NCI-H187 treated with DMSO at 0.1 percent for 48 hours (cell line): ENCODE measurements around the gene COPG2.
A peak's percentile ranks its signal among the peaks of the same experiment; 100 is the strongest.
"Not testable (repeated sequence)": the region's sequence is repeated elsewhere in the genome, so short reads cannot be mapped to it uniquely, and the experiment has no call there.

ENCODE experiments used
- DNase-seq: peaks from one replicate; lab custom pipeline; 2025; lab: John Stamatoyannopoulos, UW

The COPG2 gene

DNA sequence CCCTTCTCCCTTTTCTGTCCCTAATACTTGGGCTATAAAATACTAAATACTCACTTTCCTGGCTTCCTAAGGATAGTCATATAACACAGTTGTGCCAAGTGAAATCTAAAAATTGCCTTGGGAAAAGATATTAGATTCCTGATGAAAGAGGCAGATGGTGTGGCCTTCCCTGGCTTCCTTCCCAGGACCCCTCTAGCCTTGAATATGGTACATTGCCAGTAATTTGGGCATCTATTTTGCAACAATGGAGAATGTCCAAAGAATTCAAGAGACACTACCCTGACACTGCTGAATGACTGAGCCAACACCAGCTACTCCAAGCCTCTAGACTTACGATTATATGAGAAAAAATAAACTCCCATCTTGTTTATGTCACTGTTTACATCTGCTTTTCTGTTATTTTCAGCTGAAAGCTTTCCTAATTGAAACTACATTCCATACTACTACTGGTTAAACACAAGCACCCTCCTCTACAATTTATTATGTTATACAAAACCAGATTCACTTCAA, 17.9 kb downstream of the COPG2 start:
- DNase-seq, result no peak

- DNase-seq, result no peak
These were observed 19.4 kb downstream of the COPG2 start for GRCh38 chr7:130649004-130649790.

GRCh38 chr7:130648580-130648979, 20.0 kb downstream of the COPG2 start:
- no peak for DNase-seq

DNA sequence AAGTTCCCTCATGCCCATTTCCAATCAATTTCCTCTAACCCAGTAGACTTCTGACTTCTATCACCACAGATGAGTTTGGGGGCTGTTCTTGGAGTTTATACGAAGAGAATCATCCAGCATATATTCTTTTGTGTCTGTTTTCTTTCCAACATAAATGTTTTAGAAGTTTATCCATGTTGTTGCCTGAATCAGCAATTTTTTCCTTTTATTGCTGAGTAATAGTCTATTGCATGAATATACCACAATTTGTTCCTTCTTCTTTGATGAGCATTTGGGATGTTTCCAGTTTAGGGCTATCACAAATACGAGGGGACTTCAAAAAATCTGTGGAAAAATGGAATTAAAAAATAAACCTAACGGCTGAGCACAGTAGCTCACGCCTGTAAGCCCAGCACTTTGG, 26.2 kb downstream of the COPG2 start:
- DNase-seq, result no peak

DNA sequence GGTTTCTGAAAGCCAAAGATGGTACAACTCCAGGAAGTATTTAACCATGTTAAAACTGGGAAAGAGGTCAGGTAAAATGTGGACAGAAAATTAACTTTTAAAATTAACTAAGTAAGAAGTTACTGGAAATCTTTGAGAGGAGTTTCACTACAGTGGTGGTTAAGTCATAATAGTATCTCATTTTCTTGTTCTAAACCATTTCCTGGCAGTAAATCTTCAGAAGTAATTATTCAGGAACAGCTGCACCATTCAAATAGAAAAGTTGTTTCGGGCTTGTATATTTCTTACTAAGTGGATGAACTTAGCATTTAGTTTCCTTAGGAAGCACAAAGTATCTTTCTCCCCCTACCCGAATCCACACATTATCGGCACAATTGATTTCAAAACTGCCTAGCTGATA, 27.1 kb downstream of the COPG2 start:
- DNase-seq, result no peak

DNA sequence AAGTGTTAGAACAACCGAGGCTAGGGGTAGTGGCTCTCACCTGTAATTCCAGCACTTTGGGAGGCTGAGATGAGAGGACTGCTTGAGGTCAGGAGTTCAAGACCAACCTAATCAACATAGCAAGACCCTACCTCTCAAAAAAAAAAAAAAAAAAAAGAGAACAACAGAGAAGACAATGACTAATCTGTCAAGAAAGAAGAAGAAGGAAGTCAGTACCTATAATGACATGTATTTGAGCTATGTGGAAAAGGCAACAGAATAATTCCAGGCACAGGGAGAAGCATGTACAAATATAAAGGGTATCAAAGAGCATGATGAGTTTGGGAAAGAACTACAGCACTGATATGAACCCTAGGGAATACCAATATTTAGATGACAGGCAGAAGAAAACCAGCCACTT, 27.5 kb downstream of the COPG2 start:
- no peak for DNase-seq

GRCh38 chr7:130639388-130639787, 29.2 kb downstream of the COPG2 start:
- DNase-seq, result no peak

DNA sequence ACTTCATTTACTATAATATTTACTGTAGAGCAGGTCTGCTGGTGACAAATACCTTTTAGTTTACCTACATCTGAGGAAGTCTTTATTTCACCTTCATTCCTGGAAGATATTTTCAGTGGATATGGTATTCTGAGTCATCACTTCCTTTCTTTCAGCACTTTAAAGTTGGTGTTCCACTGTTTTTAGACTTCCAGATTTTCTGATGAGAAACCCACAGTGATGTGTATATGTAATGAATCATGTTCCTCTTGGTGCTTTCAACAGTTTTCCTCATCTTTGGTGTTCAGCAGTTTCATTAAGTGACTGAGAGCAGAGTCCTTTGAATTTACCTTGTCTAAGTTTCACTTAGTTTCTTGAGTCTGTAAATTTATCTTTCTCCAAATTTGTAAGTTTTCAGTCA, 36.4 kb downstream of the COPG2 start:
- DNase-seq, result no peak

GRCh38 chr7:130628901-130629300, 39.6 kb downstream of the COPG2 start:
- DNase-seq, result no peak

DNA sequence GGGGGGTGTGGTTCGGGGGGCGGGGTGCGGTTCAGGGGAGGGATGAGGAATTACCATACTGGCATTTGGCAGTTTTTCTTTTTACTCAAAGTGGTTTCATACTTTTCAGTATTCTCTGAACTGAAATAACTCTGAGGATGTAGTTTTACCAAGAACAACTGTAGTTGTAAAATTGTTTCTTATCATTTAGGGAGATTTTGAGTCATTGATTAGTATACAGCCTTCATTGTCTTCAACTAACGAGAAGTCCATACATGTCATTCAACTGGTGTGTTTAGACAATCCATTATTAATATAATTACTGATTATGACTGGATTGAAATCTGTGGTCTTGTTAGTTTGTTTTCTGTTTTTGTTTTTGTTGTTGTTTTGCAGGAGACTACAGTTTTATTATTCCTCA, 40.8 kb downstream of the COPG2 start:
- DNase-seq, result no peak

GRCh38 chr7:130622866-130623265, 45.7 kb downstream of the COPG2 start:
- DNase-seq, result no peak

DNA sequence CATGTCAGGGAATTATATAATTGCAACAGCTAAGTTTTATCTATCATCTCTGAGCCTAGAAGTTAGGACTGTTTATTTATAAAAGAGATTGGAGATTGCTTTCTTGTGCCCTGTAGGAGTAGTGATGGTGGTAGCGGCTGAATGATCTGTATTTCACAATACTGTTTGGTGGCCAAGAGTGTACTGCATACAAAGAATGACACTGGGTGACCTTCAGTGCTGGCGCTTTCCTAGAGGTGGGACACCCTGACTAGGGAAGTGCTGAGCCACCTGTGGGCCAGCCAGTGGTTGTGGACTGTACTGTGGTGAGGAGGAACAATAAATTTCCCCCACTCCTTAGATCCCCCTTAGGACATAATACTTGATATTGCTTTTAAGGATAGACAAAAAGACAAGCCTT, 53.0 kb downstream of the COPG2 start:
- DNase-seq, result no peak

DNA sequence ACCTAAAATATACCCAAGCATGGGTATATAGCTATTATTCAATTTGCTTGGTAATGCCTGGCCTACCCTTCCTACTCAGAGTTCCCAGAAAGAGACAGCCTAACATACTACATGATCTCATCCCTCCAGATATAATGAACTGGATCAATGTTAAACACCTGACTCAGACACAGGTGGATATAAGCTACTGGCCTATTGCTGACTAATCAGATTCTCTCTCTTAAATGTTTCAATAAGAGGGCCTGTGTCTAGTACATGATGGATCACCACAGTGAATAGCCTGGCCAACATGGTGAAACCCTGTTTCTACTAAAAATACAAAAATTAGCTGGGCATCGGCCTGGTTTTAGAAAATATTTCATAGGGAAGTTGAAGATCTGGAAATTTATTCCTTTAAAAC, 54.1 kb downstream of the COPG2 start:
- DNase-seq, result no peak

GRCh38 chr7:130611218-130611617, 57.3 kb downstream of the COPG2 start:
- no peak for DNase-seq

GRCh38 chr7:130607066-130607465, 61.5 kb downstream of the COPG2 start:
- DNase-seq, result not testable (repeated sequence)

DNA sequence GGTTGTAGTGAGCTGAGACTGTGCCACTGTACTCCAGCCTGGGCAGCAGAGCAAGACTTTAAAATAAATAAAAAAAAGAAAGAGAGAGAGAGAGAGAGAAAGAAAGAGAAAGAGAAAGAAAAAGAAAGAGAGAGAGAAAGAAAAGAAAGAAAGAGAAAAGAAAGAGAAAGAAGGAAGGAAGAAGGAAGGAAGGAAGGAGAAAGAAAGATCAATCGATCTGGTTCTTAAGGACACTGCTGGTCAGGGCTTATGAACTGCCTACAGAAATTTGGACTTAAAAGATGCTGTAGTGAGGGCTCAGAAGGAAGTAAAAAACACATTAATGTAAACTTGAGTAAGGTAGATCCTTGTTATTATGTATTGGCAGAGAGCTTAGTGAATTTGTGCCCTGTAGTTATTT, 62.4 kb downstream of the COPG2 start:
- no peak for DNase-seq

DNA sequence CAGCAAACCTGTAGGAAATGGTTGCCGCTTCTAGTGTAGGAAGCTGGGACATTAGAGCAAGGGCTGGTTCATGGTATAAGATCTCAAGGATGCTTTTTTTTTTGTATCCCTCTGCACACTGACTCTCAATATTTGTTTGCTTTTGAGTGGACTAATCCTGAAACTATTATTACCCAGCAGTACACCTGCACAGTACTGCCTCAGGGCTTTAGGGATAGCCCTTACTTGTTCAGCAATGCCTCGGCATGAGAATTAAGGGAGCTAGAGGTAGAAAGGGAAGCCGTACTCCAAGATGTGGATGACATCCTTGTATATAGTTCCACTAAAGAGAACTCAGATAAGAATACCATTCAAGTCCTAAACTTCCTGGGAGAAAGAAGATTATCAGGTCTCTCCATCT, 70.5 kb downstream of the COPG2 start:
- peak; percentile 25 for DNase-seq

DNA sequence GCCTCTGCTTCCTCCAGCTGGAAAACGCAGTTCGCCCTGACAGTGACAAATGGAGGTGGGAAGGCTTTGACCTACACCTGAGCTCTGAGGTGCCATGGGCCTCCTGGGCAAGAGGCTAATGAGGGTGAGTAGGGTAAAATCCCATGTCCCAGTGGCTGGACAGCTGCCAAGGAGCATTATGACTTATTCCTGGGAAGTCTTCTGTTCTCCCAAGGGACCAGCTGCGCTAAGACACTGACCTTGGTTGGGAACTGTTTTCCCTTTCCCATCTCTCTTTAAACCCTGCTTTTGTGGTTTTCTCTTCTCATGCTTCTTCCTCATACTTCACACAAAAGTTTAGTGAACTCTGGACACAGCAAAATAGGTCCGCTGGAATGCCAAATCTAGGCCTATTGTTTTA, 72.6 kb downstream of the COPG2 start:
- no peak for DNase-seq

DNA sequence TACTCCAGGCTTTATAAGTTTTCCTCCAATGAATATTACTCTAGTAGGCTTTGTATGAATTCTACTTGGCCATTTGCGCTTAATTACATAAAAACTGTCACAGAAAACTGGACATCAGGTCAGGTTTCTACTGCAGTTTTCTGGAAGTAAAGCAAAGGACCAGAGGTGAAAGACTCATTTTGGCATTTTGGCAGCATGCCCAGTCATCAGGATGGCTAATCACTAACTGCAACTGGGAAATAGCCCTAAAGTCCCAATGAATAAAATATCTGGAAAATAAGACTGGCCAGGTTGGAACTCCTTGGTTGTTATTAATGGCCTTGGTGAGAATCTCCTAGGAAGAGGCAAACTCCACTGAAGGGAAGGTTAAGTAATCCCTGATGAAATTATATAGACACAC, 75.5 kb downstream of the COPG2 start:
- no peak for DNase-seq

- not testable (repeated sequence) for DNase-seq
These were observed 77.1 kb downstream of the COPG2 start for GRCh38 chr7:130591464-130591863.

DNA sequence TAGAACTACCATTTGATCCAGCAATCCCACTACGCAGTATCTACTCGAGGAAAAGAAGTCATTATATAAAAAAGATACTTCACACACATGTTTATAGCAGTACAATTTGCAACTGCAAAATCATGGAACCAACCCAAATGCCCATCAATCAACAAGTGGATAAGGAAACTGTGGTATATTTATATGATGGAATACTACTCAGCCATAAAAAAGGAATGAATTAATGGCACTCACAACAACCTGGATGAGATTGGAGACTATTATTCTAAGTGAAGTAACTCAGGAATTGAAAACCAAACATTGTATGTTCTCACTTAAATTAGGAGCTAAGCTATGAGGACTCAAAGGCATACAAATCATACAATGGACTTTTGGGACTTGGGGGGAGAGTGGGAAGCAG, 82.6 kb downstream of the COPG2 start:
- not testable (repeated sequence) for DNase-seq

GRCh38 chr7:130575110-130575509, 93.4 kb downstream of the COPG2 start:
- DNase-seq, result not testable (repeated sequence)

DNA sequence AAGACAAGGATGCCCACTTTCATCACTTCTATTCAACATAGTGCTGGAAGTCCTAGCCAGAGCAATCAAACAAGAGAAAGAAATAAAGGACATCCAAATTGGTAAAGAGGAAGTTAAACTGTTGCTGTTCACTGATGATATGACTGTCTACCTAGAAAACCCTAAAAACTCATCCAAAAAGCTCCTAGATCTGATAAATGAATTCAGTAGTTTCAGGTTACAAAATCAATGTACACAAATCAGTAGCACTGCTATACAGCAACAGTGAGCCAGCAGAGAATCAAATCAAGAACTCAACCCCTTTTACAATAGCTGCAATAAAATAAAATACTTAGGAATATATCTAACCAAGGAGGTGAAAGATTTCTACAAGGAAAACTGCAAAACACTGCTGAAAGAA, 98.4 kb downstream of the COPG2 start:
- not testable (repeated sequence) for DNase-seq

- DNase-seq, result no peak
These were observed 101.7 kb downstream of the COPG2 start for GRCh38 chr7:130566898-130567280.
